ENCODE results near the gene TEAD4.

Gene TEAD4

DNA sequence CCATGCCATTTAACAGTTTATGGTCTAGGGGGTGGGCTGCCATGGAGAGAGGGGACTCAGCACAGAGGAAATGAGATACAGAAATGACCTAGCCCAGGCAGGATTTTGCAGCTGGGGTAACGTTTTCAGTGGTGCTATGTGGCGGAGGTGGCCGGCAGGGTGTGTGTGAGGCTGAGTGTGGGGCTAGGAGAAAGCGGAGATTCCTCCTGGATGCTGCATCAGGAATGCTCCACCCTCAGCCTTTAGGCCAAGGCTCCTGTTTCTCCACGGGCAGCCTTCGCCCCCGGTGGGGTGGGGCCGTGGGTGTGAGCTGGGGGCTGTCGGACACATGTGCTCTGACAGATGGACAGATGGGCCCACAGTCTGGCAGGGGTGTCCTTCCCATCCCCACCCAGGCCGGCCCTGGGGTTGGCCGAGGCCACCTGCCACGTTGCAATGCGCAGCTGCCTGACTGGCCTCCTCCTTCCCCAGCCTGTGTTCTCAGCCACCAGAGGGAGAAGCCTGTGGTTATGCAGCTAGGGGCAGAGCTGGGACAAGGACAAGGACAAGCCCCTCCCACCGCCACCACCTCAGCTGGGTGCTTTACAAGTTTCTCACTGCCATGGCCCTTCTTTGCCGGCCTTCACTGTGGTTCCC lies 44.3 kb downstream of the TEAD4 start:
- Histone ChIP-seq H3K9ac (no peak overlapping the region), H4K20me1 (ENCODE audit: insufficient read depth) (no peaks in the 10 kb centered on the region), H2AFZ (ENCODE audit: low read depth) (no peak overlapping the region), H3K4me2 (no peak overlapping the region), H3K36me3 (ENCODE audit: insufficient read depth) (no peaks in the 10 kb centered on the region), H3K27me3 (ENCODE audit: insufficient read depth, low read depth) (no peaks in the 10 kb centered on the region), H3K27ac (no peak overlapping the region), H3K4me1 (ENCODE audit: low read depth, poor library complexity, severe bottlenecking) (no peaks in the 10 kb centered on the region), H3K4me3 (IDR thresholded peaks at IDR 0.05; ENCODE audit: insufficient read depth, low read depth, low read length) (no peak overlapping the region), H3K79me2 (ENCODE audit: insufficient read depth, low read depth) (no peaks in the 10 kb centered on the region)
- TF ChIP-seq, protein P1, sequence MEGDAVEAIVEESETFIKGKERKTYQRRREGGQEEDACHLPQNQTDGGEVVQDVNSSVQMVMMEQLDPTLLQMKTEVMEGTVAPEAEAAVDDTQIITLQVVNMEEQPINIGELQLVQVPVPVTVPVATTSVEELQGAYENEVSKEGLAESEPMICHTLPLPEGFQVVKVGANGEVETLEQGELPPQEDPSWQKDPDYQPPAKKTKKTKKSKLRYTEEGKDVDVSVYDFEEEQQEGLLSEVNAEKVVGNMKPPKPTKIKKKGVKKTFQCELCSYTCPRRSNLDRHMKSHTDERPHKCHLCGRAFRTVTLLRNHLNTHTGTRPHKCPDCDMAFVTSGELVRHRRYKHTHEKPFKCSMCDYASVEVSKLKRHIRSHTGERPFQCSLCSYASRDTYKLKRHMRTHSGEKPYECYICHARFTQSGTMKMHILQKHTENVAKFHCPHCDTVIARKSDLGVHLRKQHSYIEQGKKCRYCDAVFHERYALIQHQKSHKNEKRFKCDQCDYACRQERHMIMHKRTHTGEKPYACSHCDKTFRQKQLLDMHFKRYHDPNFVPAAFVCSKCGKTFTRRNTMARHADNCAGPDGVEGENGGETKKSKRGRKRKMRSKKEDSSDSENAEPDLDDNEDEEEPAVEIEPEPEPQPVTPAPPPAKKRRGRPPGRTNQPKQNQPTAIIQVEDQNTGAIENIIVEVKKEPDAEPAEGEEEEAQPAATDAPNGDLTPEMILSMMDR (conservative IDR thresholded peaks at IDR 0.05; ENCODE audit: low read depth, low read length): no peak

DNA sequence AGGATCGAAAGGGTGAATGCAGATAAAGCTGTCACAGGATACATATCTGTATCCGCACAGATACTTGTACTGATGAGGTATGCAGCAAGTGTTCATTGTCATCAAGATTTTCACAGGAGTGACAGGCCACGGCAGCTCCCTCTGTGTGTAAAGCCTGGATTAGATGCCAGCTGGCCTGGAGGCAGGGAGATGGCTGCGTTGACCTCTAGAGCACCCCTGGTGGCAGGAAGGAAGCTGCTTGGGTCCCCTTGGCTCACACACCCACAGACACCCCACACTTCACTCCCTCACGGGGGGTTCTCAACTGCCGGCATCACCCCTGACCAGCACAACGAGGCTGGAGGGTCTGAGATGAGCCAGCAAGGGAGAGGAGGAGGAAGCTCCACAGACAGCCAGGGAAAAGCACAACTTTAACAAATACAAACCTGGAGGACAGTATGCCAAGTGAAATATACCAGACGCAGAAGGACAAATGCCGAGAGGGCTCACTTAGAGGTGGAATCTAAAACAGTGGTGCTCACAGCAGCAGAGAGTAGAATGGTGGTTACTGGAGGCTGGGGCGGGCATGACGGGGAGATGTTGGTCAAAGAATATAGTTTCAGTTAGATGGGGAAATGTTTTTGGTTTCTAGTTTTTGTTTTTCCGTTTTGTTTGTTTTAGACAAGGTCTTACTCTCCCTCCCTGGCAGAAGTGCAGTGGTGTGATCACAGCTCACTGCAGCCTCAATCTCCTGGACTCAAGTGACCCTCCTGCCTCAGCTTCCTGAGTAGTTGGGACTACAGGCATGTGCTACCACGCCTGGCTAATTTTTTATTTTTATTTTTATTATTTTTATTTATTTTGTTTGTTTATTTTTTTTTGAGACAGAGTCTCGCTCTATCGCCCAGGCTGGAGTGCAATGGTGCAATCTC lies 45.7 kb downstream of the TEAD4 start:
- TF ChIP-seq, protein P1 (conservative IDR thresholded peaks at IDR 0.05; ENCODE audit: low read depth, low read length): 0 out of 2 replicates have a peak, but pooled peaks have one; percentile 10
- Histone ChIP-seq H3K4me1 (ENCODE audit: low read depth, poor library complexity, severe bottlenecking) (no peaks in the 10 kb centered on the region), H3K79me2 (ENCODE audit: insufficient read depth, low read depth) (no peaks in the 10 kb centered on the region), H3K36me3 (ENCODE audit: insufficient read depth) (no peaks in the 10 kb centered on the region), H2AFZ (ENCODE audit: low read depth) (no peak overlapping the region), H3K9ac (no peak overlapping the region), H3K4me2 (no peak overlapping the region), H4K20me1 (ENCODE audit: insufficient read depth) (no peaks in the 10 kb centered on the region), H3K27me3 (ENCODE audit: insufficient read depth, low read depth) (no peaks in the 10 kb centered on the region), H3K27ac (no peak overlapping the region), H3K4me3 (IDR thresholded peaks at IDR 0.05; ENCODE audit: insufficient read depth, low read depth, low read length) (no peak overlapping the region)

DNA sequence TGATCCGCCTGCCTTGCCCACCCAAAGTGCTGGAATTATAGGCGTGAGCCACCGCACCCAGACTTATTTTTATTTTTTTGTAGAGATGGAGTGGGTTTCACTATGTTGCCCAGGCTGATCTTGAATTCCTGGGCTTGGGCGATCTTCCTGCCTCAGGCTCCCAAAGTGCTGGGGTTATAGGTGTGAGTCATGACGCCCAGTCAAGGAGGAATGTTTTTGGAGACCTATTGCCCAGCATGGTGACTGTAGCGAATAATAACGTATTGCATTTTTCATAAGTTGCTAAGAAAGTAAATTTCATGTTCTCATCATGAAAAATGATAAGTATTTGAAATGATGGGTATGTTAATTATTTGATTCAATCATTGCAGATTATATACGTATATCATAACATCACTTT lies 46.5 kb downstream of the TEAD4 start:
- Histone ChIP-seq H3K36me3 (ENCODE audit: insufficient read depth) (no peaks in the 10 kb centered on the region), H3K9ac (no peak overlapping the region), H3K4me3 (IDR thresholded peaks at IDR 0.05; ENCODE audit: insufficient read depth, low read depth, low read length) (no peak overlapping the region), H3K4me1 (ENCODE audit: low read depth, poor library complexity, severe bottlenecking) (no peaks in the 10 kb centered on the region), H3K27ac (no peak overlapping the region), H2AFZ (ENCODE audit: low read depth) (no peak overlapping the region), H3K79me2 (ENCODE audit: insufficient read depth, low read depth) (no peaks in the 10 kb centered on the region), H3K4me2 (no peak overlapping the region), H4K20me1 (ENCODE audit: insufficient read depth) (no peaks in the 10 kb centered on the region), H3K27me3 (ENCODE audit: insufficient read depth, low read depth) (no peaks in the 10 kb centered on the region)
- TF ChIP-seq, protein P1 (conservative IDR thresholded peaks at IDR 0.05; ENCODE audit: low read depth, low read length): no peak

DNA sequence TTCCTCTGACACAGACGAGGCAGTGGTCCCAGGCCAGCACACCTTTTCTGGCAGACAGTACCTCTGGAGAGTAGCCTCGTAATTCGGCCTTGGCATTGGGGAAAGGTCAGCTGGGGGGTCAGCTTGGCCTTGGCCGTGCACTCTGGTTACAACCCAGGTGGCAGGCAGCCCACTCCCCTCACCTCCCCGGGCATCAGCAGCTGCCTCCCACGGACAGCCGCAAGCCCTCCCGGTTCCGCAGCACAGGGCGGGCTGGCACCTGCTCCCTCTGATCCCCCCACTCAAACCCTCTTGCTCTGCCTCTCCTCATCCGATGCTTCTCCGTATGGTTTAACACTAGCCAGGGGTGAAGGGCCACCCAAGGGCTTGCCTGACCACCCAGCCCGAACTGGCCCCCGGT lies 50.6 kb downstream of the TEAD4 start:
- H2AFZ ChIP-seq (ENCODE audit: low read depth): no peak overlapping the region
- H3K36me3 ChIP-seq (ENCODE audit: insufficient read depth): no peaks in the 10 kb centered on the region
- no peaks in the 10 kb centered on the region for H4K20me1 ChIP-seq (ENCODE audit: insufficient read depth)
- H3K27ac ChIP-seq: no peak overlapping the region
- no peaks in the 10 kb centered on the region for H3K4me1 ChIP-seq (ENCODE audit: low read depth, poor library complexity, severe bottlenecking)
- H3K27me3 ChIP-seq (ENCODE audit: insufficient read depth, low read depth): no peaks in the 10 kb centered on the region
- H3K79me2 ChIP-seq (ENCODE audit: insufficient read depth, low read depth): no peaks in the 10 kb centered on the region
- no peak overlapping the region for H3K4me2 ChIP-seq
- no peak overlapping the region for H3K4me3 ChIP-seq (IDR thresholded peaks at IDR 0.05; ENCODE audit: insufficient read depth, low read depth, low read length)
- H3K9ac ChIP-seq: no peak overlapping the region
- TF ChIP-seq, protein P1 (conservative IDR thresholded peaks at IDR 0.05; ENCODE audit: low read depth, low read length): no peak

Measured in KMS-11 (cell line).